Epithelial cell of alveolus of lung (primary cell): ENCODE data around the gene MGME1. TPM values are rescaled to one million over a fixed set of nuclear protein-coding genes. Genes with fewer than 3 reads are reported as not detected.

ENCODE experiments used
- total RNA-seq: library from RNA; depleted of rRNA; stranded (reverse); fragments of >200 nt; gene quantifications from 2 replicates; pipeline ENCODE4 v1.2.1, GENCODE V29; 2015

MGME1 gene
- 7.9 and 12.5 TPM in 2 replicates for total RNA-seq

GRCh38 chr20:17968366-17969277 is at the start of gene MGME1, which contains the start of gene SNX5:
MGME1 (plus strand) TSS chr20:17969018; CDS start chr20:17969860, 842 bp downstream.
SNX5 (minus strand) TSS chr20:17968794; CDS start chr20:17968425, 369 bp downstream.

Other genes with a start within 250 kb of the MGME1 start
- gene SNX5, start 224 bp upstream of the MGME1 start, total RNA-seq: 63.2 and 126 TPM in 2 replicates
- gene OVOL2, start 88.9 kb downstream of the MGME1 start, total RNA-seq: 1.0 TPM in 1 of 2 replicates, not detected in the other
- gene KAT14, start 168.8 kb downstream of the MGME1 start, total RNA-seq: 9.3 and 12.3 TPM in 2 replicates
- 10.8 and 12.4 TPM in 2 replicates for gene PET117, start 168.8 kb downstream of the MGME1 start, total RNA-seq